ENCODE results near the gene SMIM12.

DNA sequence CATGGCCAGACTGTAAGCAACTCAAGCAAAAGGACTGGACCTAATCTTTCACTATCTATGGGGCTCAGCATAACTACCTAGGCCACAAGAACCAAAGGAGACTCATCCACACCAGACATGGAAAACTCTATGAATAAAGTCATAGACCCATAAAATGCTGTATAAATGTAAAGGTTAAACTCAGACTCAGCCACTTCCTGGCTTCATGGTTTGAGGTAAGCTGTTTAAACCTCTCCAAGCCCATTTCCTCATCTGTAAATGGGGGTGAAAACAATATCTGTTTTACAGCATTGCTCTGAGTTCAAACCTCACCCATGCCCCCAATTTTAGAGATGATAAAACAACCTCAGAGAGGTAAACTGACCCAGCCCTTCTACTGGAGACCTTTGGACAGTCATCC lies 4.0 kb upstream of the SMIM12 start:
- TF ChIP-seq, protein P1, sequence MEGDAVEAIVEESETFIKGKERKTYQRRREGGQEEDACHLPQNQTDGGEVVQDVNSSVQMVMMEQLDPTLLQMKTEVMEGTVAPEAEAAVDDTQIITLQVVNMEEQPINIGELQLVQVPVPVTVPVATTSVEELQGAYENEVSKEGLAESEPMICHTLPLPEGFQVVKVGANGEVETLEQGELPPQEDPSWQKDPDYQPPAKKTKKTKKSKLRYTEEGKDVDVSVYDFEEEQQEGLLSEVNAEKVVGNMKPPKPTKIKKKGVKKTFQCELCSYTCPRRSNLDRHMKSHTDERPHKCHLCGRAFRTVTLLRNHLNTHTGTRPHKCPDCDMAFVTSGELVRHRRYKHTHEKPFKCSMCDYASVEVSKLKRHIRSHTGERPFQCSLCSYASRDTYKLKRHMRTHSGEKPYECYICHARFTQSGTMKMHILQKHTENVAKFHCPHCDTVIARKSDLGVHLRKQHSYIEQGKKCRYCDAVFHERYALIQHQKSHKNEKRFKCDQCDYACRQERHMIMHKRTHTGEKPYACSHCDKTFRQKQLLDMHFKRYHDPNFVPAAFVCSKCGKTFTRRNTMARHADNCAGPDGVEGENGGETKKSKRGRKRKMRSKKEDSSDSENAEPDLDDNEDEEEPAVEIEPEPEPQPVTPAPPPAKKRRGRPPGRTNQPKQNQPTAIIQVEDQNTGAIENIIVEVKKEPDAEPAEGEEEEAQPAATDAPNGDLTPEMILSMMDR (IDR thresholded peaks at IDR 0.05), result no peak
- TF ChIP-seq, protein P2, sequence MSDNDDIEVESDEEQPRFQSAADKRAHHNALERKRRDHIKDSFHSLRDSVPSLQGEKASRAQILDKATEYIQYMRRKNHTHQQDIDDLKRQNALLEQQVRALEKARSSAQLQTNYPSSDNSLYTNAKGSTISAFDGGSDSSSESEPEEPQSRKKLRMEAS (IDR thresholded peaks at IDR 0.05), result no peak
- TF ChIP-seq, protein P3, sequence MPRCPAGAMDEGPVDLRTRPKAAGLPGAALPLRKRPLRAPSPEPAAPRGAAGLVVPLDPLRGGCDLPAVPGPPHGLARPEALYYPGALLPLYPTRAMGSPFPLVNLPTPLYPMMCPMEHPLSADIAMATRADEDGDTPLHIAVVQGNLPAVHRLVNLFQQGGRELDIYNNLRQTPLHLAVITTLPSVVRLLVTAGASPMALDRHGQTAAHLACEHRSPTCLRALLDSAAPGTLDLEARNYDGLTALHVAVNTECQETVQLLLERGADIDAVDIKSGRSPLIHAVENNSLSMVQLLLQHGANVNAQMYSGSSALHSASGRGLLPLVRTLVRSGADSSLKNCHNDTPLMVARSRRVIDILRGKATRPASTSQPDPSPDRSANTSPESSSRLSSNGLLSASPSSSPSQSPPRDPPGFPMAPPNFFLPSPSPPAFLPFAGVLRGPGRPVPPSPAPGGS (IDR thresholded peaks at IDR 0.05), result no peak
- TF ChIP-seq PBX3 (IDR thresholded peaks at IDR 0.05), result no peak
- no peak for TF ChIP-seq FOSL2 (IDR thresholded peaks at IDR 0.05)
- TF ChIP-seq FOSL2 (CRISPR knock-in tag; IDR thresholded peaks at IDR 0.05), result no peak
